ENCODE measurements around the gene ASB4.
"Not testable (repeated sequence)": the region's sequence is repeated elsewhere in the genome, so short reads cannot be mapped to it uniquely, and the experiment has no call there.

Gene ASB4

DNA sequence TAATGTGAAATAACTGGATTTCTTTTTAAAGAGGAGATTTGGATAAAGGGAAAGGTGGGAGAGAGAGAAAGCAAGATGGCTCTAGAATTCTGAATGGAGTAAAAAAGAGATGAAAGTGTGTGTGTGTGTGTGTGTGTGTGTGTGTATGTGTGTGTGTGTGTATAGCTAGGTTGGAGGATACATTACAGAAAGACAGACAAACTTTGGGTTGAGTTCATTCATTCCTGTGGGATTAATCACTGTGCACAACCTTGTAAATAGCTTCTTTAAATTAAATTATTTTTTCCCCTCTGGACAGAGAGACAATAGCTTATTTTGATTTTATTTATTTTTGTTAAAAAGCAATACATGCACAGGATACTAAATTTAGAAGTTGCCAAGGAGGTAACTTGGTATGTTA lies 7.5 kb downstream of the ASB4 start:
- no peak for TF ChIP-seq CTCF (IDR thresholded peaks at IDR 0.05; ENCODE audit: low read depth, low read length, missing control alignments)
- no peak overlapping the region for H3K27ac ChIP-seq
- in situ Hi-C loops (cut with HindIII; ENCODE audit: low pct_ligation_motif_present, low sequenced_read_pairs), result loop anchor here (25.0 kb wide), 1 partner anchor 1056 kb away; no protein-coding TSS in a partner anchor
- H3K27me3 ChIP-seq (replicated peaks), result no peaks in the 10 kb centered on the region
- H3K4me3 ChIP-seq (ENCODE audit: low read depth, low read length), result no peak overlapping the region
- peak; percentile 63 for DNase-seq
- H3K36me3 ChIP-seq (replicated peaks), result no peaks in the 10 kb centered on the region

DNA sequence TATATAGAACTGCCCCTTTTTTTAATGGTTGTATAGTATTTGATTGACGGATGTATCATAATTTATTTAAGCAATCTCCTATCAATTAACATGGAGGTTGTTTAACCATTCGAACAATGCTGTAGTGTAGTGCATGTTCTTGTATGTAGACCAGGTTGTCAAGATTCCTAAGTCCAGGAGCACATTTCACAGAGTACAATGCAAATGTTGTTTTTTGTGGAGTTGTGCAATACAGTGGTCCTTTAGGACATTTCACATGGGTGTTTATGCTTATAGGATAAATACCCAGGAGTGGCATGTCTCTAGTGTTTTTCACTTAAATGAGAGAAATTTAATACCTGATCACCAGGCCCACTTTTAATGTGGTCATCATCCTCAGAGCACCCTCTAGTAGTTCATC lies 8.1 kb downstream of the ASB4 start:
- H3K4me3 ChIP-seq (ENCODE audit: low read depth, low read length), result no peak overlapping the region
- H3K36me3 ChIP-seq (replicated peaks), result no peaks in the 10 kb centered on the region
- TF ChIP-seq CTCF (IDR thresholded peaks at IDR 0.05; ENCODE audit: low read depth, low read length, missing control alignments), result no peak
- no peak for DNase-seq
- no peak overlapping the region for H3K27ac ChIP-seq
- no peaks in the 10 kb centered on the region for H3K27me3 ChIP-seq (replicated peaks)
- in situ Hi-C loops (cut with HindIII; ENCODE audit: low pct_ligation_motif_present, low sequenced_read_pairs), result loop anchor here (25.0 kb wide), 1 partner anchor 1057 kb away; no protein-coding TSS in a partner anchor

DNA sequence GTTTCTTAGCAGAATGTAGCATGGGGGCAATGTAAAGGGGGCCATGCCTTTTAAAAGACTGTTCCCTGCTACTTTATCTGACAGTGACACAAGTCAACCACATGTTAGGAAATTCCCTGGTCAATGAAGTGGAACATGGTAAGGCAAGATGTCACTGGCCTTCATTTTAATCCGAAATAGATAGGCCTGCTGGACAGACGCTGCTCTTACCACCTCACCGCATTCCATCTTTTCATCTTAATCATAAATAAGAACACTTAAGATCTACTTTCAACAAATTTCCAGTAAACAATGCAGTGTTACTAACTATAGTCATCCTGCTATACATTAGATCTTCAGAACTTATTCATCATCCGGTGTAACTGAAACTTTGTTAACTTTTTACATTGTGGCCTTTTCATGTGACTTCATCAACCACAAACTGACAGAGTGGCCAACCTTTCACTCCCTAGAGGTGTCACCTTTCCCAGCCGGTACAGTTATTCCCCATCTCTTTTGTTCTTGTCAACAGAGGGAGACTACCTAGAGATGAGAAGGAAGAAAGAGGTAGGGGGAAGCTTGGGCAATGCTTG lies 15.6 kb downstream of the ASB4 start:
- DNase-seq, result no peak
- Histone ChIP-seq H3K27me3 (replicated peaks) (no peaks in the 10 kb centered on the region), H3K27ac (peak overlapping the region; percentile 30), H3K4me3 (ENCODE audit: low read depth, low read length) (no peak overlapping the region), H3K36me3 (replicated peaks) (no peaks in the 10 kb centered on the region)
- TF ChIP-seq CTCF (IDR thresholded peaks at IDR 0.05; ENCODE audit: low read depth, low read length, missing control alignments), result no peak
- in situ Hi-C loops (cut with HindIII; ENCODE audit: low pct_ligation_motif_present, low sequenced_read_pairs), result loop anchor here (25.0 kb wide), 1 partner anchor 186 kb away; no protein-coding TSS in a partner anchor

DNA sequence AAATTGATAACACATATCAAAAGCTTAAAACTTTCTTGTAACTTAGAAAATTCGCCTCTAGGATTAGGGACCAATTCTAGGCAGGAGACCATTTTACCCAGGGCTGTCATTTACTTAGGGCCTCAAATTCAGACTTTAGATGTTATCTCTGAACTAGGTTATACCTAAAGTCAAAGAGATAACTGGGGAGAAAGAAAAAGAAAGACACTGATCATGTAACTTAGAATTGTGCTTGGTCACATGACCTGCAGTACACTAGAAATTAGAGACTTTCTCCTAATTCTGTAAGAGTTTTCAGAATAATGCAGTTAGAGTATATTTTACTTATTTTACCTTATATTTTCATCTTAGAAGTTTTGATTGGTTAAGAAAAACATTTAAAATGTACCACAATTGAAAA lies 16.7 kb downstream of the ASB4 start:
- in situ Hi-C loops (cut with HindIII; ENCODE audit: low pct_ligation_motif_present, low sequenced_read_pairs), result loop anchor here (25.0 kb wide), 1 partner anchor 185 kb away; no protein-coding TSS in a partner anchor
- Histone ChIP-seq H3K27me3 (replicated peaks) (no peaks in the 10 kb centered on the region), H3K27ac (no peak overlapping the region), H3K4me3 (ENCODE audit: low read depth, low read length) (no peak overlapping the region), H3K36me3 (replicated peaks) (no peaks in the 10 kb centered on the region)
- no peak for TF ChIP-seq CTCF (IDR thresholded peaks at IDR 0.05; ENCODE audit: low read depth, low read length, missing control alignments)
- no peak for DNase-seq

DNA sequence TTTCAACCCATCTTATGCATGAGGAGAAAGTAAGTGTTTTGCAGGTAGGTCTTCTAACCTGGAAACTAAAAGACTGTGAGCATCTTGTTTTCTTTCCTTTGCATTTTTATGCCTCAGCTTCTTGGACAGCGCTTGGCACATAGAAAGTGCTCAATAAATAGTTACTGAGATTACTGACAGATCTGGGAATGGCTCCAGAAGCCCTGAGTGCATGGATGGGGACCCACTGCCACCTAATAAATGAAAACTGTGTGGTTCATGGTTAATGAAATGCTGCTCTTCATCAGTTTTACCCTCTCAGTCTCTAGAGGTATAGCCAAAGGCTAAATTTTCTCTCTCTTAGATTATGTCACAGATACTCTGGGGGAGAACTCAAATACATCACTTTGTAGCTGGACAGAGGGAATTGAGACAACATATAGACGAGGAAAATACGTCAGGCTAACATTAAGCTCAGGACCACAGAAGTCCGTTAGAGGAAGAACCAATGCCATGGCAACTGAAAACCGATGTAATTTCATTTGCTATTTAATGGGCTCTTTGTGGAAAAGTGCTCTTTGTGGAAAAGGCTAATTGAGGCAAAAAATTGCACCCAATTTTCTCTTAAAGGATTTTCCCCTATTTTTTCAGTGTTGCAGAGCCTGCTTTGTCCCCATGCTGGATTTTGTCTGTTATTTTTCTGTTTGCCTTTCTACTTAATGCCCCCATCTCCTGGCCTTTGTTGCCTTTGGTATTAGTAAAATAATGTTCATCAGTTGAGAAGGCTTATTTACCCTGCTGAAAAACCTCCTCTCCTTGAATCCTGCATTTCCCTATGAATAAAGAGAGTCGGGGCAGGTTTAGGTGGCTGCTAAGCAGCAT lies 17.8 kb downstream of the ASB4 start:
- no peak for DNase-seq
- in situ Hi-C loops (cut with HindIII; ENCODE audit: low pct_ligation_motif_present, low sequenced_read_pairs), result loop anchor here (25.0 kb wide), 1 partner anchor 184 kb away; no protein-coding TSS in a partner anchor
- Histone ChIP-seq H3K27ac (no peak overlapping the region), H3K4me3 (ENCODE audit: low read depth, low read length) (no peak overlapping the region), H3K27me3 (replicated peaks) (no peaks in the 10 kb centered on the region), H3K36me3 (replicated peaks) (no peaks in the 10 kb centered on the region)
- TF ChIP-seq CTCF (IDR thresholded peaks at IDR 0.05; ENCODE audit: low read depth, low read length, missing control alignments), result no peak

DNA sequence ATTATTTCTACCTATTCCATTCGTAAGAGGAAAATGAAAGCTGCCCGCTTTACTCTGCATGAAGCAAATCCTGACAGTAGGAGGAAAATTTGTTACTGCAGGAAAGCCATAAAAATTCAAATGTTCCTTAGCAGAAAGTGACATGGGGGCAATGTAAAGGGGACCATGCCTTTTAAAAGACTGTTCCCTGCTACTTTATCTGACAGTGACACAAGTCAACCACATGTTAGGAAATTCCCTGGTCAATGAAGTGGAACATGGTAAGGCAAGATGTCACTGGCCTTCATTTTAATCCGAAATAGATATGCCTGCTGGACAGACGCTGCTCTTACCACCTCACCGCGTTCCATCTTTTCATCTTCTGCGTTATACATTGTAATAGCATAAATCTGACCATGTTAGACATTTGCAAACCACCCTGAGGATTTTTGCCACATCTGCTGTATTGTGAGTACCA lies 18.4 kb downstream of the ASB4 start:
- not testable (repeated sequence) for H3K27ac ChIP-seq; H3K27me3 ChIP-seq (replicated peaks)
- in situ Hi-C loops (cut with HindIII; ENCODE audit: low pct_ligation_motif_present, low sequenced_read_pairs), result loop anchor here (25.0 kb wide), 1 partner anchor 183 kb away; no protein-coding TSS in a partner anchor

More for the DNA sequence above, 18.4 kb downstream of the ASB4 start:
- not testable (repeated sequence) for H3K36me3 ChIP-seq (replicated peaks); H3K4me3 ChIP-seq (ENCODE audit: low read depth, low read length); DNase-seq

Data from brain microvascular endothelial cell (primary cell).